Heart right ventricle (tissue), 16 donors: ENCODE measurements around the gene PAX5. TPM values are rescaled to one million over a fixed set of nuclear protein-coding genes. Genes with fewer than 3 reads are reported as not detected.
A peak's percentile ranks its signal among the peaks of the same experiment; 100 is the strongest.

Experiments
- ATAC-seq, 8 donors: fragments of 200-7000 bp; cut with Tn5 transposase; one replicate each; pipeline ENCODE4 v1.9.1; 2020; ENCODE audit warnings: mild to moderate bottlenecking in 8 of 8, moderate library complexity in 8 of 8, moderate number of reproducible peaks in 1 of 8
- DNase-seq, 2 donors: peaks; one replicate each; pipeline ENCODE4 v3.0.0-alpha.2; 2020
- H3K27ac ChIP-seq, 10 donors: fragments of 200-600 bp; sonication (generic) in 2 of 10; one replicate each; pipeline versions ENCODE4 v1.5.0 to v1.8.0; 2020 to 2022; ENCODE audit warnings: mild to moderate bottlenecking in 3 of 10
- H3K27me3 ChIP-seq, 7 donors: fragments of 200-600 bp; one replicate each; pipeline ENCODE4 v1.8.0; 2021 to 2022; ENCODE audit warnings: mild to moderate bottlenecking in 2 of 7
- H3K36me3 ChIP-seq, 9 donors: fragments of 200-600 bp; sonication (generic) in 1 of 9; one replicate each; pipeline versions ENCODE4 v1.5.0 to v1.8.0; 2020 to 2022; ENCODE audit warnings: mild to moderate bottlenecking in 2 of 9
- H3K4me1 ChIP-seq, 9 donors: fragments of 200-600 bp; sonication (generic) in 1 of 9; one replicate each; pipeline versions ENCODE4 v1.5.0 to v1.8.0; 2020 to 2022; ENCODE audit warnings: mild to moderate bottlenecking in 4 of 9
- H3K4me3 ChIP-seq, 10 donors: fragments of 200-600 bp; sonication (generic) in 2 of 10; one replicate each; pipeline versions ENCODE4 v1.5.0 to v1.8.0; 2020 to 2022; ENCODE audit warnings: mild to moderate bottlenecking in 7 of 10, moderate library complexity in 2 of 10
- H3K9me3 ChIP-seq, 11 donors: fragments of 200-600 bp in 10 of 11; sonication (generic) in 2 of 11; one replicate each; pipeline versions ENCODE4 v1.5.0 to v1.8.0; 2013 to 2022; ENCODE audit warnings: mild to moderate bottlenecking in 2 of 11, control low read depth in 1 of 11, moderate library complexity in 1 of 11
- CTCF ChIP-seq, 9 donors: fragments of 200-600 bp; sonication (generic) in 2 of 9; IDR thresholded peaks; one replicate each; pipeline versions ENCODE4 v1.5.0 to v1.8.0; 2021 to 2022; ENCODE audit warnings: antibody characterized with exemption in 9 of 9, mild to moderate bottlenecking in 5 of 9, moderate library complexity in 1 of 9
- WGBS, 2 donors: extraction: QIAGEN DNeasy Blood & Tissue Kit; methylation state at CpG; one replicate each; pipeline ENCODE4 v1.1.7; 2013; ENCODE audit warnings: inconsistent platforms in 1 of 2; 5-methylcytosine and 5-hydroxymethylcytosine counted together
- intact Hi-C, 10 donors: fragments of 100-400 bp; cut with DNase I; formaldehyde crosslinking; loops; one replicate each; pipeline versions ENCODE4 v1.11.1 to v1.14.2; 2022
- polyA plus RNA-seq, 2 donors: library from polyadenylated mRNA; stranded (reverse); fragments of 200-250 nt; gene quantifications; one replicate each; pipeline ENCODE4 v1.2.3, GENCODE V29; 2013
- total RNA-seq, 10 donors: library from RNA; stranded (reverse); fragmentation: NEBNext Ultra II Directional in 3 of 10; extraction: Animal tissue kit (Norgen Biotek cat#: 25700) in 3 of 10; gene quantifications; one replicate each; pipeline versions ENCODE4 v1.2.1 to v1.2.4, GENCODE V29; 2021 to 2023
- donor health status: Arrhythmogenic right ventricular cardiomyopathy.
- donor health status: ischemic (EF 13 %, LVEDD 7.1; RV severe dilation, severe dysfunction).
- donor health status: healthy with polysubstance abuse.
- donor health status: DM: no; HTN: yes; CAD: no.
- donor health status: DM: no; HTN: no; CAD: no.
- donor health status: ischemic (EF 25% LVEDD 6.9; RV normal size, moderate dysfunction).
- donor health status: ischemic (EF 25% LVEDD 5.7; RV mildly dilated, moderate dysfunction).
- donor health status: healthy.
- donor health status: DM: yes; HTN: yes; CAD: no.
- donor health status: Ischemic cardiomyopathy.
- donor health status: ischemic (EF 35%, LVEDD 5.7; RV mildly dilated, moderate dysfunction).
- donor health status: nonischemic (EF 11% LVEDD 7.7; RV severe dilation, severe dysfunction).
- donor health status: DM: yes; HTN: yes; CAD: no.
- donor health status: PGD.
- donor health status: ischemic (EF 29% LVEDD 5.4; RV normal size, mild dysfunction).
- donor health status: nonischemic (EF 23%, LVEDD 6.1; RV moderate dilation, normal function).

PAX5 gene
- total and polyA plus RNA-seq, 12 donors, result under 0.01 to 0.09 TPM; not detected in 10

GRCh38 chr9:37038943-37039464, 4.9 kb upstream of the PAX5 start:
- Histone ChIP-seq H3K36me3 (no peaks in the 10 kb centered on the region), H3K4me3 (no peak overlapping the region), H3K4me1 (peaks cover 10 to 44% (median 38%) of the 10 kb centered on the region in 9 donors), H3K9me3 (no peaks in the 10 kb centered on the region), H3K27me3 (peaks cover 41 to 100% (median 100%) of the 10 kb centered on the region in 7 donors), H3K27ac (no peak overlapping the region)
- intact Hi-C loops, result no loop called here
- no peak for TF ChIP-seq CTCF (IDR thresholded peaks at IDR 0.05)
- DNase-seq (no peak), ATAC-seq (no peak)
- 16 to 22% methylated on average over 14 of the region's 14 CpGs for WGBS, 2 donors

DNA sequence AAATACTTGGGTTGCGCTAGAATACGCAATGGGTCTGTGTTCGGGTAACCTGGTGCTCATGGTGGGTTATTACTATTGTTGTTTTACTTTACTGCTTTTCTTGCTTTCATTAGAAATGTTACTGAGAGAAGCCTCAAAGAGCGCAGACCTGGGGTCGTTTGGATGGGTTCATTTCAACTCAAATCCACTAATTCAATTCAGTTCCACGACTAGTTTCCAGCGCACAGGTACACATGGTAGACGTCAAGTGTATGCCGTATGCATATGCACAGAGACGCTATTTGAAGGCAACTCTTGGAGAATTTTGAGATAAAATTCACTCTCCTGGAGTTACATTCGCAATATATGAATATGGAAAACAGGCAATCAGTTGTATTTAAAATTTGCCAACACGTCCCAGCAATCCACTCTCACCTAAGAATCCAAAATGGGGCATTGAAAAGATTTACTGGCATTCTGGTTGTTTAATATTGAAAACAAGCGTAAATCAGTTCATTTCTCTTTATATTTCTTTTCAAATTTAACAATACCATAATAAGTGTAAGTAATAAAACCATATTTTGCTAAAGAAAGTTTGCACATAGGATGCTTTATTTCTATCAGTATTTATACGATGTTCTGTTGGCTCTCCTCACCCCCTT, 4.4 kb upstream of the PAX5 start:
- no peak for DNase-seq
- H3K27me3 ChIP-seq, result peaks cover 41 to 100% (median 100%) of the 10 kb centered on the region in 7 donors
- intact Hi-C loops, result no loop called here

DNA sequence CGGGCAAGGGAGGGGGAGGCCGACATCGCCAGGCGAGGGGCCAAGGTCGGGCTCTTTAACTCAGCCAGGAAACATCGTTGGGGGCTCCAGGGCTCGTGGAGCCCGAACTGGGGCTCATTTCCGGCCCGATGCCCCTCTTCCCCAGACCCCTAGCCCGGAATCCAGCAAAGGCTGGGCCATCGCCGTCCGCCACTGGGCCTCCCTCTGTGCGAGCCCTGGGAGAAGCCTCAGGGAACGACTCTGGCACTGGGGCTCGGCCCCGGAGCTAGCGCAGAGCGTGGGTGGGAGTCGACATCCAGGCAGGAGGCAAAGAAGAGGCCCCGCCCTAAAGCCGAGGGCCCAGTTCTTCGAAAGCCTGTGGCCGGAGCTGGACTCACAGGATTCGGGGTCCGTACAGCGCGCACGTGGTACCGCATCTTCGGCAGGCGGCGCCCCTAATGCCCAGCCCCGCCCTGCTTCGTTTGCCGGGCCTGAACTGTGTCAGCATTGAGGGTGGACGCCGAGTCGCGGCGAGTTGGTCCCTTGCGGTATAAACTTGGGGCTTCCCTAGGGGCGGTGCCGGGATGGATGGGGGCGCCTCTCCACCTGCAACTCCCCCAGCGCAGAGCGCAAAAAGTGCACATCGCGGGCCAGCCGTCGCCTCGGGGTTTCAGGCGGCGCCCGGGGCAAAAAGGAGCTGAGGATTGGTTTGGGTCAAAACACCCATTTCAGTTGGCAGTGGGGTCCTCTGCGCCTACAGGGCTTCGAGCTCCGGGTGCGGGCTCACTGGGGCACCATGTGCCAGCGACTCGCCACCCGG, 3.6 kb upstream of the PAX5 start:
- Histone ChIP-seq H3K4me1 (peaks cover 10 to 47% (median 42%) of the 10 kb centered on the region in 9 donors), H3K9me3 (no peaks in the 10 kb centered on the region), H3K27ac (no peak overlapping the region), H3K4me3 (peak overlapping the region; percentile 34 to 64 (median 58)), H3K27me3 (peaks cover 41 to 100% (median 100%) of the 10 kb centered on the region in 7 donors), H3K36me3 (no peaks in the 10 kb centered on the region)
- ATAC-seq (peak in 6 of 8 donors; percentile 16 to 41 (median 31)), DNase-seq (no peak)
- WGBS, 2 donors, result 1 to 3% methylated on average over 63 of the region's 63 CpGs
- intact Hi-C loops, result no loop called here
- TF ChIP-seq CTCF (IDR thresholded peaks at IDR 0.05), result no peak

More for the DNA sequence above, 4.4 kb upstream of the PAX5 start:
- Histone ChIP-seq H3K4me1 (peaks cover 10 to 47% (median 42%) of the 10 kb centered on the region in 9 donors), H3K4me3 (peak overlapping the region in 1 of 10 donors; percentile 43), H3K27ac (no peak overlapping the region), H3K9me3 (no peaks in the 10 kb centered on the region), H3K36me3 (no peaks in the 10 kb centered on the region)
- no peak for ATAC-seq
- WGBS, 2 donors, result 13 to 15% methylated on average over 14 of the region's 14 CpGs
- no peak for TF ChIP-seq CTCF (IDR thresholded peaks at IDR 0.05)

DNA sequence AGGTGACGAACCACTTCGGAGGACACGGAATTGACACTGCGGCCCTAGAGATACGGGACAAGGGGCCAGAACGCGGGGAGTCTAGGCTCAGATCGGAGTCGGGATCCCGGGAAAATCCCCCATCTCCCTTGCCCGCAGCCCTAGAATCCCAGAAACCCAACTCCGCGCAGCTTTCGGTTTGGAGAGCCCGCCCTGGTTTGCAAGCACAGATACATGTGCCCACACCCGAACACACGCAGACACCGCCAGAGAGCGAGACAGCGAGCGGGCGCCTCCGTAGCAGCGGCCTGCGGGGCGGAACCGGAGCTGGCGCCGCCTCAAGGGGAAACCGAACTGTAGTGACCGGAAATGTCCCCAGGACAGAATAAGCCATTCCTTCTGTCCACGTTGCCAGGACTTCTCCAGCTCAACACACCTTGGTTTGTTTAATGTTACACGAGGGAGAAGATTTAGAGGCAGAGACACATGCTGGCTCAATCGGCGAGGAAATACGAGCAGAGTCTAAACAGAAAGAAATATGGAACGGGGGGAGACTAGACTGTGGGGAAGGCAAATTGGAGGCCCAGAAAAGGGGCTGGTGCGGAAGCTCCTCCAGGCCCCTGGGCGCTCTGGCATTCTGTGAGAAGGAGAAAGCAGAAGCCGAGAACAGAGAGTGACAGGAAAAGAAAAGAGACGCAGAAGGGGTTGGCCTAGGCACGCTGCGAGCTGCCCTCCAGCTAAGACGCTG, 2.9 kb upstream of the PAX5 start:
- H3K9me3 ChIP-seq, result no peaks in the 10 kb centered on the region
- DNase-seq (peak in 1 of 2 donors; percentile 44), ATAC-seq (peak in 7 of 8 donors; percentile 62 to 77 (median 68))
- H3K36me3 ChIP-seq, result no peaks in the 10 kb centered on the region
- H3K27ac ChIP-seq, result peak overlapping the region in 1 of 10 donors; percentile 10
- 1 to 2% methylated on average over 44 of the region's 44 CpGs for WGBS, 2 donors
- H3K4me1 ChIP-seq, result peaks cover 10 to 47% (median 42%) of the 10 kb centered on the region in 9 donors
- peaks cover 41 to 100% (median 100%) of the 10 kb centered on the region in 7 donors for H3K27me3 ChIP-seq
- H3K4me3 ChIP-seq, result peak overlapping the region; percentile 34 to 64 (median 58)
- no peak for TF ChIP-seq CTCF (IDR thresholded peaks at IDR 0.05)
- intact Hi-C loops, result no loop called here
